Astrocyte (in vitro differentiated cells and primary cell): ENCODE results near the gene SUGCT.

Source experiments
- EZH2 ChIP-seq: IDR thresholded peaks from 2 replicates; pipeline ENCODE4 v1.6.1; 2012; ENCODE audit warnings: mild to moderate bottlenecking, low read length, inconsistent platforms; ENCODE audit not compliant: insufficient read depth
- TF ChIP-seq, protein P1 (sequence below): IDR thresholded peaks from 2 replicates; pipeline ENCODE4 v1.5.1; 2011; ENCODE audit warnings: low read depth, mild to moderate bottlenecking, inconsistent platforms, low read length, moderate library complexity; ENCODE audit not compliant: insufficient read depth

DNA sequence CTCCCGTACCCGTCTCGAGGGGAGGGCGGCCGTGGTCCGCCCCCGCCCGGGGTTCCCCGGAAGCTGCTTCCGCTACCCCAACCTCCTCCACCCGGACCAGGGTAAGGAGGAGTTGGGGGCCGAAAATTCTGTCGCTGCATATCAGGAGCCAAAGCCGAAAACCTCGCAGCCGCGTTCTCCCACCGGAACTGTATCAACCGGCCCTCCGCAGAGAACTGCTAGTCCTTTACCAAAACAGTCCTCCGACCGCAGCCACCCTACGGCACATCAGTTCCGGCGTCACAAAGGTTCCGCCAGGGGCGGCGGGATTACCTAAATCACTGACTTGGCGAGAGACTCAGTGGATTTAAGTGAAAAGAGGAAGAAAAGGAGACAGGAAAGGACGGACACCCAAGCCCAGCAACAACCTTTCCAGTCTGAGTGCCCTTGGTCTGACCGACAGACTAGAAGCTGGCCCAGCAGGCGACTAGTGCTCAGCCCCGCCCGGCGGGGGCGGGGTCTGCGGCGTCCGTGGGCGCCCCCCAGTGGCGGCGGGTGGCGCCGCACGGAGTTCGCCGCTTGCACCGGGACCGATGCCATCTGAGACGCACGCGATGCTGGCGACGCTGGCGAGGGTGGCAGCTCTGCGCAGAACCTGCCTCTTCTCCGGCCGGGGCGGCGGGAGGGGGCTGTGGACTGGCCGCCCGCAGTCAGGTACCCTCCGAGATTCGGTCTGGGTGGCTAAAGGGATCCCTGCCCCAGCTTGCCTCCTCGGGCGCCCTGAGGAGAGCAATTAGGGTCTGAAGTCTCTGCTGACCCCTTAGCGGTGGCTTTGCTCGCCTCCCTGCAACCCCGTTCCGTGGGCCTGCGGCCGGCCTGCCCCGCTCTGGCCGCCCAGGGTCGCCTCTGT lies at the start of gene SUGCT, which contains the start of gene MPLKIP:
- TF ChIP-seq, protein P1, sequence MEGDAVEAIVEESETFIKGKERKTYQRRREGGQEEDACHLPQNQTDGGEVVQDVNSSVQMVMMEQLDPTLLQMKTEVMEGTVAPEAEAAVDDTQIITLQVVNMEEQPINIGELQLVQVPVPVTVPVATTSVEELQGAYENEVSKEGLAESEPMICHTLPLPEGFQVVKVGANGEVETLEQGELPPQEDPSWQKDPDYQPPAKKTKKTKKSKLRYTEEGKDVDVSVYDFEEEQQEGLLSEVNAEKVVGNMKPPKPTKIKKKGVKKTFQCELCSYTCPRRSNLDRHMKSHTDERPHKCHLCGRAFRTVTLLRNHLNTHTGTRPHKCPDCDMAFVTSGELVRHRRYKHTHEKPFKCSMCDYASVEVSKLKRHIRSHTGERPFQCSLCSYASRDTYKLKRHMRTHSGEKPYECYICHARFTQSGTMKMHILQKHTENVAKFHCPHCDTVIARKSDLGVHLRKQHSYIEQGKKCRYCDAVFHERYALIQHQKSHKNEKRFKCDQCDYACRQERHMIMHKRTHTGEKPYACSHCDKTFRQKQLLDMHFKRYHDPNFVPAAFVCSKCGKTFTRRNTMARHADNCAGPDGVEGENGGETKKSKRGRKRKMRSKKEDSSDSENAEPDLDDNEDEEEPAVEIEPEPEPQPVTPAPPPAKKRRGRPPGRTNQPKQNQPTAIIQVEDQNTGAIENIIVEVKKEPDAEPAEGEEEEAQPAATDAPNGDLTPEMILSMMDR: peak; percentile 80
- TF ChIP-seq EZH2: no peak
